HG03025 (cell line): ENCODE results near the gene FOXL2.

ENCODE experiments used
- ATAC-seq: cut with Tn5 transposase; IDR thresholded peaks from one replicate; pipeline ENCODE4 v1.9.1; 2021; ENCODE audit warnings: mild to moderate bottlenecking, moderate library complexity; ENCODE audit not compliant: unreplicated experiment, low FRiP score

The FOXL2 gene

DNA sequence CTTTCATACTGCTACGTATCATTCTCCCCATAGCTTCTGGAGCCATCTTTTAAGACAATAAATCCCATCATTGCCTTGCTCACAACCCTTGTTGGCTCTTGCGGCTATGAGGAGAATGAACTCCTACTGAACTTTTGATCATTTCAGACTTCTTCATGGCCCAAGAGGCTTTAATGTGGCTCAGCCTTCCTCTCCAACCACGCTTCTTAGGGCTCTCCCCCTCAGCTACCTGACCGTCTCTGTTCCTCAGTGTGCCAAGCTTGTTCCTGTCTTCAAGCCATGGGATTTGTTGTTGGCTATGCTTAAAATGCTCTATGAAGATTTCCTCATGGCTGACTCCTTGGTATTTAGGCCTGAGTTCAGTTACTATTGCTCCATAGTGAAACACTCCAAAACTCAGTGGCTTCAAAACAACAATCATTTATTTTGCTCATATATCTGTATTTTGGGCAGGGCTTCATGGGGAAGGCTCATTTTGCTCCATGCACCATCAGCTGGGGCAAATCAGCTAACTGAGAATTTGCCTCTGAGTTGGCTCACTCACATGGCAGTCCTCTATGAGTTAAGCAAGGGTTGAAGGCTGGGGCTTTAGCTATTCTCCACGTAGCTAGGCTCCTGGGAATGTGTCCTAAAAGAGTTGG, 47.5 kb downstream of the FOXL2 start:
- ATAC-seq, result no peak

DNA sequence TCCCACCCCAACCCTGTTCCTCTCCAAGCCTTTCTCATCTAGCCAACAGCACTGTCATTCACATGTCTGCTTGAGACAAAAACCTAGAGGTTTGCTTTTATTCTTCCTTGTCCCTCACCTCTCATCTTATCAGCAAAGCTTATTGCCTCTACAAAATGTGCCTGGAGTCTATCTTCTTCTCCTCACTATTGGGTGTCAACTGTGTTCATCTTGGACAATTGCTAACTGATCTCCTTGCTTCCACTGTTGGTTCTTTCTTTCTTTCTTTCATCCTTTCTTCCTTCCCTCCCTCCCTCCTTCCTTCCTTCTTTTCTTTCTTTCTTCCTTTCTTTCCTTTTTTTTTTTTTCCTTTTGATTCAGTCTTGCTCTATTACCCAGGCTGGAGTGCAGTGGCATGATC, 48.2 kb downstream of the FOXL2 start:
- no peak for ATAC-seq

DNA sequence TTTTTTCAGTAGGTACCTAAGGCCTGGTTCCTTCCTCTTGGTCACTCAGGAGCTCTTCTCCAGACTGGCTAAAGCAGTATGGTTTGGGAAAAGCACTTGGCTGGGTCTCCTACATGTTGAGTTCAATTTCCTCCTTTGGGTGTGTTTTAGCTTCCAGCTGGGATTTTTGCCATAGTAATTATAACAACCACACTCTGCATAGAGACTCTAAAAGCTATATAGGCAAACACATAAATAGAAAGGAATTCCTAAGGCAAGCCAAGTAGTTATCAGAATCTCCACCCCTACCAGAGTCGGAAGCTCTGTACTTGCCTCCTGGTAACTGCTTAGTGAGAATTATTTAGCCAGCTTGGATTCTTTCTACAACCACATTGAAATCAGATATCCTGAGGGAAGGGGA, 48.6 kb downstream of the FOXL2 start:
- ATAC-seq, result no peak
